ENCODE results near the gene PLCG1.

Gene PLCG1

GRCh38 chr20:41135888-41136679, 1.3 kb upstream of the PLCG1 start:
- TF ChIP-seq ZFP3 (CRISPR knock-in tag; IDR thresholded peaks at IDR 0.05) (no peak), CSRNP3 (CRISPR knock-in tag; IDR thresholded peaks at IDR 0.05) (no peak), TOX (CRISPR knock-in tag; IDR thresholded peaks at IDR 0.05; ENCODE audit: borderline replicate concordance) (no peak), PPARA (CRISPR knock-in tag; IDR thresholded peaks at IDR 0.05; ENCODE audit: borderline replicate concordance) (no peak), TSHZ2 (CRISPR knock-in tag; IDR thresholded peaks at IDR 0.05) (no peak)
- ATAC-seq: no peak

- TF ChIP-seq ARNTL (CRISPR knock-in tag; IDR thresholded peaks at IDR 0.05; ENCODE audit: borderline replicate concordance, low read depth): no peak
- TF ChIP-seq ZFP30 (CRISPR knock-in tag; IDR thresholded peaks at IDR 0.05): 0 out of 2 replicates have a peak, but pooled peaks have one; percentile 7
- TF ChIP-seq CREB5 (CRISPR knock-in tag; IDR thresholded peaks at IDR 0.05; ENCODE audit: low read depth): no peak
- TF ChIP-seq BACH2 (CRISPR knock-in tag; IDR thresholded peaks at IDR 0.05; ENCODE audit: borderline replicate concordance): no peak
- TF ChIP-seq PATZ1 (CRISPR knock-in tag; IDR thresholded peaks at IDR 0.05; ENCODE audit: borderline replicate concordance): peak; percentile 94
- ATAC-seq: peak; percentile 10
Measured at GRCh38 chr20:41137614-41138474, 501 bp downstream of the PLCG1 start.

- ATAC-seq: peak; percentile 5
- TF ChIP-seq CREB5 (CRISPR knock-in tag; IDR thresholded peaks at IDR 0.05; ENCODE audit: low read depth): no peak
- TF ChIP-seq POU6F1 (CRISPR knock-in tag; IDR thresholded peaks at IDR 0.05; ENCODE audit: borderline replicate concordance, low read depth): no peak
- TF ChIP-seq ZNF8 (CRISPR knock-in tag; IDR thresholded peaks at IDR 0.05): no peak
- TF ChIP-seq ISL1 (CRISPR knock-in tag; IDR thresholded peaks at IDR 0.05): no peak
- no peak for TF ChIP-seq ZNF70 (CRISPR knock-in tag; IDR thresholded peaks at IDR 0.05)
- no peak for TF ChIP-seq RARB (CRISPR knock-in tag; IDR thresholded peaks at IDR 0.05)
- TF ChIP-seq OSR1 (CRISPR knock-in tag; IDR thresholded peaks at IDR 0.05): no peak
- no peak for TF ChIP-seq ARNTL (CRISPR knock-in tag; IDR thresholded peaks at IDR 0.05; ENCODE audit: borderline replicate concordance, low read depth)
- no peak for TF ChIP-seq ZFP3 (CRISPR knock-in tag; IDR thresholded peaks at IDR 0.05)
- TF ChIP-seq GLIS3 (CRISPR knock-in tag; IDR thresholded peaks at IDR 0.05): no peak
- TF ChIP-seq BACH2 (CRISPR knock-in tag; IDR thresholded peaks at IDR 0.05; ENCODE audit: borderline replicate concordance): no peak
- no peak for TF ChIP-seq PATZ1 (CRISPR knock-in tag; IDR thresholded peaks at IDR 0.05; ENCODE audit: borderline replicate concordance)
- no peak for TF ChIP-seq TCF4 (CRISPR knock-in tag; IDR thresholded peaks at IDR 0.05; ENCODE audit: borderline replicate concordance)
- TF ChIP-seq CSDC2 (CRISPR knock-in tag; IDR thresholded peaks at IDR 0.05): no peak
Measured at GRCh38 chr20:41138475-41139226, 1.3 kb downstream of the PLCG1 start.

Data from SK-N-SH treated with all-trans-retinoic acid at 6 μM for 48 hours (cell line).